Activated naive CD4-positive, alpha-beta T cell treated with Interleukin-2 at 50 U/mL for 16 hours (primary cell): Measurements from ENCODE around the gene UXS1.
A peak's percentile ranks its signal among the peaks of the same experiment; 100 is the strongest.
"Not testable (repeated sequence)": the region's sequence is repeated elsewhere in the genome, so short reads cannot be mapped to it uniquely, and the experiment has no call there.

Source experiments
- DNase-seq: peaks from one replicate; pipeline ENCODE4 v3.0.0-alpha.2; 2020

UXS1 gene

DNA sequence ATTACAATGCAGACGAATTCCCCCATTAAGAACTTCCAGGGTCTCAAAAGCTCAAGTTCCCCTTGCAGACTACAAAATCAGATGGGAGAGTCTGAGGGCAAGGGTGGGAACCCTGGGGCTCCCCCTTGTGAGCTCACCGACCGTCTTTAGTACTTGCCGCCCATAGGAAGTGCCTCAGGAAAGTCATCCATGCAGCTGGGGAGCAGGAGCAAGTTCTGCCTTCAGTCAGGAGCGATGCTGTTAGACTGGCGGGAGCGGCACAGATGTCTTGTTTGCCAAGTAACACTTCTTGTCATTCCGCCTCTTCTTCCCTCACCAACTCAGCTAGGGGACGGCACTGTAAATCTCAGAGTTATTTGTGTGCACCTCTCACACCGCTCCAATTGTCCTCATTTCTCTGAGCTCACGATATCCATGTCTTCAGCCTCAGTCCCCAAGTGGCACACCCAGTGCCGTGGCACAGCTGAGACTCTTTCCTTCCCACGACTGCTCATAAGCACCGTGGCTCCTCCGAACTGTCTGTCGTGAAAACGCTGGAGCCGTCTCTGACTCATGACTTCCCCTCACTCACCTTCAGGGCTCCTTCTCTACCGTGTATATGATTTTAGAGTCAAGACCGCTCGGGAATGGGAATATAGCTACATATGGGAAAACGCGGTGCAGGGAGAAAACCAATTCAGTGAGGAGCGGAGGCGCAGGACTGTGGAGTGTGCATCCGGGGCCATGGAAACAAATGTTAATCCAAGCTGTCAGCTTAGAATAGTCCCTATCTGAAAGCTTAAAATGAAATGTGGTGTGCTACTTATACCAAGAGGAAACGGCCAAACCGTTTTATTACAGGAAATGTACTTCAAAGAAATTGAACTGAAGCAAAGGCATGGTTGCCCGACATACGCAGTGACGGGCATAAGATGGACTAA lies 34.0 kb downstream of the UXS1 start:
- peak; percentile 66 for DNase-seq

- DNase-seq = peak; percentile 52
Observed at GRCh38 chr2:106158871-106159270, 35.2 kb downstream of the UXS1 start.

DNA sequence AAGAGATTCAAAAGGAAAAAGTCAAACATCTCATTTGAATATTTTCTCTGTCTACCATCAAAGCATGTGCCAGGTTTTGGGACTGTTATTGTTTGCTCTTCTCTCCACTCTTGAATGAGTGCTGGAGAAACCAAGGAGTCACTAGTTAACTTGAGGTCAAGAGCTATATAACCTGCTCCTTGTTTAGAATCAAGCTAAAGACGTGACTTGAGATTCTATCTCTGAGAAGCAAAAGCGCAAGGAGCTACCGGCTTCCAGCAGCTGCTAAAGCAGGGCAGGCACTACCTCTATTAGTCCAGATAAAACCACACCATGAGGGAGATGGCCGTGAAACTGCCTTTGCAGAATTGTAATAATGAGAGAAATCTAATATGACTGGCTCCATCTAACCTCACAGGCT lies 36.0 kb downstream of the UXS1 start:
- no peak for DNase-seq

- DNase-seq = no peak
Observed at GRCh38 chr2:106157416-106157815, 36.7 kb downstream of the UXS1 start.

DNA sequence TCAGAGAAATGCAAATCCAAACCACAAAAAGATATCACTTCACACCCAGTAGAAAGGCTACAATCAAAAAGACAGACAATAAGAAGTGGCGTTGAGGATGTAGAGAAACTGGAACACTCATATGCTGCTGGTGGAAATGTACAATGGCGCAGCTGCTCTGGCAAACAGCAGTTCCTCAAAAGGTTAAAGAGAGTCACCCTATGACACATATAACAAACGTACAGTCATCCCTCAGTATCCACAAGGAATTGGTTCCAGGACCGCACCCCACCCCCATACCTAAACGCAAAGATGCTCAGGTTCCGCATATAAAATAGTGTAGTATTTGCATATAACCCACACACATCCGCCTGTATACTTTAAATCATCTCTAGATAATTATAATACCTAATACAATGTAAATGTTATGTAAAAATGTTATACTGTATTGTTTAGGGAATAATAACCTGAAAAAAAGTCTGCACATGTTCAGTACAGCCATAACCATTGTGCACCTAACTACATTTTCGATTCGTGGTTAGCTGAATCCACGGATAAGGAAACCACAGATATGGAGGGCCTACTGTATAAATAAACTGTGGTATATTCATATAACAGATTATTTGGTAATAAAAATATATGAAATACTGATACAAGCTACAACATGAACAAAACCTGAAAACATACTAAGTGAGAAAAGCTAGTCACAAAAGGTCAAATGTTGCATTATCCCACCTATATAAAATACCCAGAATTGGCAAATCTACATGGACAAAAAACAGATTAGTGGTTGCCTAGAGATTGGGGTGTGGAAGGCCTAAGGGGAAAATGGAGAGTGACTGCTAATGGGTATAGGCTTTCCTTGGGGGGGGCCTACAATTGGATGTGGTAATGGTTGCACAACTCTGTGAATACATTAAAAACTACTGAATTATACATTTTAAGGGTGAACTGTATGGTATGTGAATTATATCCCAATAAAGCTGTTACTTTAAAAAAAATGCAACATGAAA lies 37.5 kb downstream of the UXS1 start:
- no peak for DNase-seq

DNA sequence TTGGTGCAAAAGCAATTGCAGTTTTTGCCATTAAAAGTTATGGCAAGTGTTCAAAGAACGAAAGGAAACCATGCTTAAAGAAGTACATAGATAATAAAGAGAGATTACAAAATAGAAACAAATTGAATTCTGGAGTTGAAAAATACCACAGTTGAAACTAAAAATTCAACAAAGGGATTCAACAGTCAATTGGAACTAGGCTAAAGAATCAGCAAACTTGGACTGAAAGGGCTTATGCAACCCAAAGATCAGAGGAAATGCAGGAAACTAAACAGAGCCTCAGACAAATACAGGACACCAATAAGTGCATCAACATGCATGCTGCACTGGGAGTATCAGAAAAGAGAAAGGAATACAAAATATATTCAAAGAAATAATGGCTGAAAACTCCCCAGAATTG lies 40.3 kb downstream of the UXS1 start:
- no peak for DNase-seq

DNA sequence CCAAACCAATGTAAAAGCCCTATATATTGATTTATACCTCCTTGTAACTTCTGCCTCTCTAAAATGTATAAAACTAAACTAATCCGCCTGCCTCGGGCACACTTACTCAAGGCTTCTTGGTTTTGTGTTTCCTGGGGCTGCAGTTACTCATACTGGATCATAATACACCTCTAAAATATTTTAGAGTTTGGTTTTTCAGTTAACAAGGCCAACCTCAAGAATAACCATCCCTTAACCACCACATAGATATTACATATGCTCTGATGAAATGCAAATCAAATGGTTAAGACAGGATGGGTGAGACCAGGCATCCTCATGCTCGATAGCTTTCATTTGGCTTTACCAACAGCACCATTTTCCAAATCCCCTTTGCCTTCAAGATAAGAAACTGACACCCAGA lies 46.4 kb downstream of the UXS1 start:
- no peak for DNase-seq

- DNase-seq = no peak
Observed at GRCh38 chr2:106147159-106147558, 46.9 kb downstream of the UXS1 start.

GRCh38 chr2:106144621-106145331 lies 49.3 kb downstream of the UXS1 start:
- DNase-seq = peak; percentile 64

- no peak for DNase-seq
Observed at GRCh38 chr2:106143495-106144215, 50.4 kb downstream of the UXS1 start.

- DNase-seq = peak; percentile 55
Observed at GRCh38 chr2:106142683-106143082, 51.4 kb downstream of the UXS1 start.

DNA sequence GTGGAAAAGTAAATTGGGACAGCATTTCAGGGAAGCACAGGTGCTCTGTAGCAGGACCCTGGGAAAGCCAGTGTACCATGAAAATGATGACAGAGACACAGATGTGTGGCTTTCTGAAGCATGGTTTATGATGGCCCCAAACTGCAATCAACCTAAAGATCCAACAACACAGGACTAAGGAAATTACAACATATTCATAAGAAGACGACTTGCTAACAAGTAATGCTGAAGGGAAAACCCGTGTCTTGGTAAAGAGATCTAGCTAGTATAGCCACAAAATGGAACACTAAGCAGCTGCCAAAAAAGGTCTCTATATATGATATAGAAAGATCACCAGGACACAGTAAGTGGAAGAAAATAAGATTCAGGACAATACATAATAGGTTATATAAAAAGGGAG lies 53.2 kb downstream of the UXS1 start:
- DNase-seq = no peak

DNA sequence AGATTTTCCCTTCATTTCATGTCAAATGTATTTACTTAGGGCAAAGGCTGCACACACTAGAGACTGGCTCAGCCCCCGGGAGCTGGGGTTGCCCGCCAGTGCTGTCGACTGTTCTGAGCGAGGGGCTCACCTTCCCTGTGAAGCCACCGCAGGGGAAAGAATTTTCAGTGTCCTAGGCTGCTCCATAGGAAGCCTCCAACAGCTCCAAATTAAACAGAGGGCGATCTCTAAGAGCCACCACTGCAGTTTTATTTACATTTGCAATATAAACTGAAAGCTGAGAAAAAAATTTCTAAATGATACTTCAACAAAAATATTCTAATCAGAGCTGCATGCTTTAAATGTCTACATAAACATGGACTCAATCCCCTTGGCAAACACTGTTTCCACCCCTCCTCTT lies 54.0 kb downstream of the UXS1 start:
- DNase-seq = no peak

DNA sequence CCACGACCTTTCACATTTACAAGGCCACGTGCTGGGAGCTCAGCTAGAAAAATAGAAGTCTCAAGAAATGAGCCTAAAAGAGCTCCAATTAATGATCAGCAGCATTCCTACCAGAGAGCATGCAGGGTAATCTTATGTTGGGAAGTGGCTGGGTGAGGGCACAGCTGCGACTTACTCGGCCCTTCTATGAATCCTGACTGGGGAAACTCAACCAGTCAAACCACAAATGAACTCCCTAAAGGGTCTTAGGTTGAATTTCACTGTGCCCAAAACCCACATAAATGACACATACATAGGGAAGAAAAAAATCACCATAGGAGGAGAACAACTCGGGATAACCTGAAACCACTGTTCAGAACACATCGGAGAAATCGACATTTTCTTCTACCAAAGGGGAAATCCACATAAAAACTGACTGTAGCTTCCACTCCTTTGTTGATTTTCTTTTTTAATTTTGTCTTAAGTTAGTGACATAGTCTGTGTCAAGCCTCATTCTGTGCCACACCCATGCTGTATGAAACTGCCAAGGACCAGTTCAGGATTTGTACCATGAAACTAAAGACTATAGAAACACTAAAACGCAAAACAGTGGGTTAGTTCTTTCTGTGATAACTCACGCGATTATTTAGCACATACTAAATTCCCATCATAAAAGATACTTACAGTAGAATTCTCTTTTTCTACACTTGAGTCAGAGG lies 54.7 kb downstream of the UXS1 start:
- no peak for DNase-seq

- DNase-seq = no peak
Observed at GRCh38 chr2:106138543-106139237, 55.4 kb downstream of the UXS1 start.

GRCh38 chr2:106137731-106138521 lies 56.2 kb downstream of the UXS1 start:
- DNase-seq = no peak

DNA sequence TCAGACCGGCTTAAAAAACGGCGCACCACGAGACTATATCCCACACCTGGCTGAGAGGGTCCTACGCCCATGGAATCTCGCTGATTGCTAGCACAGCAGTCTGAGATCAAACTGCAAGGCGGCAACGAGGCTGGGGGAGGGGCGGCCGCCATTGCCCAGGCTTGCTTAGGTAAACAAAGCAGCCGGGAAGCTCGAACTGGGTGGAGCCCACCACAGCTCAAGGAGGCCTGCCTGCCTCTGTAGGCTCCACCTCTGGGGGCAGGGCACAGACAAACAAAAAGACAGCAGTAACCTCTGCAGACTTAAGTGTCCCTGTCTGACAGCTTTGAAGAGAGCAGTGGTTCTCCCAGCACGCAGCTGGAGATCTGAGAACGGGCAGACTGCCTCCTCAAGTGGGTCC lies 62.9 kb downstream of the UXS1 start:
- DNase-seq = not testable (repeated sequence)

GRCh38 chr2:106130251-106130998 lies 63.7 kb downstream of the UXS1 start:
- no peak for DNase-seq

GRCh38 chr2:106129592-106129991 lies 64.5 kb downstream of the UXS1 start:
- DNase-seq = no peak
